Measurements from ENCODE around the gene CHD5. TPM values are rescaled to one million over a fixed set of nuclear protein-coding genes. Genes with fewer than 3 reads are reported as not detected.

Gene CHD5
- total RNA-seq, 1 donor from 2014 or later = 4.9 TPM

DNA sequence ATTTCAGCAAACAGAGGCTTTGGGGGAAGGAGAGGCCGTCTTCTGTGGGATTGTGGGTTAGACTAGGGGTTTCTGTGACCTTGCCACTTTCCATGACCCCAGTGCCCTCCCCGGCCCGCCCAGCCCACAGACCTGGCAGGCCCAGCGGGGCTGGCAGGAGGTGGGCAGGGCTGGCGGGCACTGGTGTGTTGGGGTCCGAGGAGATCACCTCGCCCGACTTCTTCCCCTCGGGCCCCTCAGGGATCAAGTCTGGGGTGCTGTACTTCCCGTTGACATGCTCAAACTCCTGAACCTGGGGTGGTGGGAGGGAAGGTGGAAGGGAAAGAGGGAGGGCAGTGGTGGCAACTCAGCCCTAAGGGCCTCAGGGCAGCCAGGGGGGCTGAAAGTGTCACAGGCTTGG is 56.3 kb downstream of the CHD5 start:
- H3K27ac Mint-ChIP-seq = no peak overlapping the region
- DNase-seq (ENCODE audit: low spot score in 2 of 2, unreplicated experiment in 2 of 2) = no peak
- no peaks in the 10 kb centered on the region for H3K4me1 Mint-ChIP-seq
- peaks cover 23% of the 10 kb centered on the region for H3K27me3 Mint-ChIP-seq (ENCODE audit: low read depth)
- H3K9me3 Mint-ChIP-seq = no peaks in the 10 kb centered on the region
- no peaks in the 10 kb centered on the region for H3K36me3 Mint-ChIP-seq
- no peak overlapping the region for H3K4me3 Mint-ChIP-seq
- no peak for TF ChIP-seq CTCF (IDR thresholded peaks at IDR 0.05; ENCODE audit: unreplicated experiment)

GRCh38 chr1:6123083-6123482 is 57.0 kb downstream of the CHD5 start:
- TF ChIP-seq CTCF (IDR thresholded peaks at IDR 0.05; ENCODE audit: unreplicated experiment) = no peak

GRCh38 chr1:6121651-6122370 is 58.3 kb downstream of the CHD5 start:
- Mint-ChIP-seq H3K27me3 (ENCODE audit: low read depth) (peaks cover 10% of the 10 kb centered on the region), H3K4me3 (no peak overlapping the region), H3K9me3 (peaks cover 9% of the 10 kb centered on the region), H3K36me3 (peaks cover 1% of the 10 kb centered on the region), H3K27ac (no peak overlapping the region), H3K4me1 (no peaks in the 10 kb centered on the region)
- no peak for TF ChIP-seq CTCF (IDR thresholded peaks at IDR 0.05; ENCODE audit: unreplicated experiment)
- DNase-seq (ENCODE audit: low spot score in 2 of 2, unreplicated experiment in 2 of 2) = no peak

More at GRCh38 chr1:6123083-6123482, 57.0 kb downstream of the CHD5 start:
- H3K4me3 Mint-ChIP-seq = no peak overlapping the region
- peaks cover 1% of the 10 kb centered on the region for H3K36me3 Mint-ChIP-seq
- no peaks in the 10 kb centered on the region for H3K4me1 Mint-ChIP-seq
- DNase-seq (ENCODE audit: low spot score in 2 of 2, unreplicated experiment in 2 of 2) = no peak
- H3K9me3 Mint-ChIP-seq = no peaks in the 10 kb centered on the region
- peaks cover 18% of the 10 kb centered on the region for H3K27me3 Mint-ChIP-seq (ENCODE audit: low read depth)
- no peak overlapping the region for H3K27ac Mint-ChIP-seq

GRCh38 chr1:6121021-6121421 is 59.1 kb downstream of the CHD5 start:
- no peak for TF ChIP-seq CTCF (IDR thresholded peaks at IDR 0.05; ENCODE audit: unreplicated experiment)
- Mint-ChIP-seq H3K27me3 (ENCODE audit: low read depth) (peaks cover 12% of the 10 kb centered on the region), H3K36me3 (peaks cover 1% of the 10 kb centered on the region), H3K9me3 (peaks cover 16% of the 10 kb centered on the region), H3K4me1 (no peaks in the 10 kb centered on the region), H3K4me3 (no peak overlapping the region), H3K27ac (no peak overlapping the region)
- DNase-seq (ENCODE audit: low spot score in 2 of 2, unreplicated experiment in 2 of 2) = no peak

DNA sequence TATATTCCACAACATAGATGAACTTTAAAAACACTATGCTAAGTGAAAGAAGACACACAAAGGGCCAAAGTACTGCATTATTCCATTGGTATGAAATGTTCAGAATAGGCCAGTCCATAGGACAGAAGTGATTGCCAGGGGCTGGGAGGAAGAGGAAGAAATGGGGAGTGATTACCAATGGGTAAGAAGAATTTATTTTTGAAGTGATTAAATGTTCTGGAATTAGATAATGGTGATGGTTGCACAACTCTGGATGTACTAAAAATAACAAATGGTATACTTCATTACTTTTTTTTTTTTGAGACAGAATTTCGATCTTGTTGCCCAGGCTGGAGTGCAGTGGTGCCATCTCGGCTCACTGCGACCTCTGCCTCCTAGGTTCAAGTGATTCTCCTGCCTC is 61.7 kb downstream of the CHD5 start:
- H3K27me3 Mint-ChIP-seq (ENCODE audit: low read depth) = peaks cover 9% of the 10 kb centered on the region
- DNase-seq (ENCODE audit: low spot score in 2 of 2, unreplicated experiment in 2 of 2) = no peak
- peaks cover 1% of the 10 kb centered on the region for H3K36me3 Mint-ChIP-seq
- TF ChIP-seq CTCF (IDR thresholded peaks at IDR 0.05; ENCODE audit: unreplicated experiment) = no peak
- no peak overlapping the region for H3K4me3 Mint-ChIP-seq
- H3K4me1 Mint-ChIP-seq = no peaks in the 10 kb centered on the region
- H3K9me3 Mint-ChIP-seq = peaks cover 21% of the 10 kb centered on the region
- no peak overlapping the region for H3K27ac Mint-ChIP-seq

Measured in mesothelial cell of epicardium (in vitro differentiated cells).